CD4-positive, alpha-beta T cell treated with Interleukin-4 for 1 hour (primary cell): Measurements from ENCODE around the gene C11orf21.

Experiments used
- DNase-seq, 2 donors: peaks; one replicate each; pipeline ENCODE4 v3.0.0-alpha.2; 2020 to 2022

Gene C11orf21

DNA sequence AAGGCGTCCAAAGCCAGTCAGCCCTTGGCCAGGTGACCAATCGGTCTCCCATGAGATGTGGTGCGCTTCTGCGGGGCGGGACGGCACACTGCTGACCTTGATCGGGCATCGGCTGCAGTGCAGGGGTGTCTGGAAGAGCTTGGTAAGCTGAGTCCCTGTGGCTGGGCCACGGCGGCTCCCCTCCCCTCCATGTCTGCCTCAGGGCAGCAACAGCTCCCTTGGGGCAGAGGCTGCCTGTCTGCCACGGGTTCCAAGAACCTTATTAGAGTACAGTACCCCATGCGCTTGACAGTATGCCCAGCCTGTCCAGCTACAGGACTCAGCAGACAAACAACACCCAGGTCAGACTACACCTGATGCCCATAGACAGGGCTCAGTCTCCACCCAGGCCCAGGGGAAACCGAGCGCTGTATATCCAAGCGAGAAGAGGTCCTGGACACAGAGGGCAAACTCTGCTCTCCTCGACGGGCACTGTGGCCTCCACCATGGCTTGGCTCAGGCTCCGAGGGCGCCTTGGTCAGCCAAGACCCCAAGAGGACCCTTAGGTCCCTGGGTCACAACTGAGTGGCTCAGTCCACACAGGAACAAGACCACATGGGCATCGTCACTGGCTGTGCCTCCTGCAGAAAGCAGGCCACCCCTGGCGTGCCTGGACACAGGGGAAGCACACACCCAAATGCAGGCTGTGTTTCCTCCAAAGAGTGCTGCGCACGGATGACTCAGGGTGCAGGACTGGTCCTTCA is 19.0 kb upstream of the C11orf21 start:
- DNase-seq, result no peak

DNA sequence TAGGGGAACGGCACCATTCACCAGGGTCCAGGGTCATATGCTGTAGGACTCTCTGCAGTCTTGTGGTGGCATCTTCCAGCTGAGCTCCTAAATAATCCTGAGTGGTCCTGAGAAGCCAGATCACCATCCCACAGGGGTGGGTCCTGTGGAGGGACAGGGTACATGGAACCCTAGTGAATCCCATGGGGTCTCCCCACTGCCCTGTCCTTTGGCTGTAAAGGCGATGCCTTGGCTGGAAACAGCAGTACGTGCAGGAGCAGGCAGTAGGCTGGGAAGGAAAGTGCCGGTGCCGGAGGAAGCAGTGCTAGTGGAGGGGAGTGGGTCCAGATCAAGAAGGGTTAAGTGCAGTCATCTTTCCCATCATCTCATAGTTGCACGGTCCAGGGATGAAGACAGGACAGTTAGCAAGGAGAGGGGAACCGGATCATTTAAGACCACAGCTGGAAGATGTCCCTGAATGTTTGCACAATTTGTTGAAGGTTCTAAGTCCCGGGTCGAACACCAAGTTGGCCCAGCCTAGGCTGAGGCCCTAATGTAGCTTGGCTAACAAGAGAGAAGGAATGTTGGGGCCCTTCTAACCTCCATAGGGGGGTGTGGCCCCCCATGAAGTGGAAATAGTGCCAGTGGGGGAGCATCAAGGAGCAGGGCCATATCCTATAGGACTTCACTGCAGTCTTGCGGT is 18.2 kb upstream of the C11orf21 start:
- DNase-seq, result no peak

DNA sequence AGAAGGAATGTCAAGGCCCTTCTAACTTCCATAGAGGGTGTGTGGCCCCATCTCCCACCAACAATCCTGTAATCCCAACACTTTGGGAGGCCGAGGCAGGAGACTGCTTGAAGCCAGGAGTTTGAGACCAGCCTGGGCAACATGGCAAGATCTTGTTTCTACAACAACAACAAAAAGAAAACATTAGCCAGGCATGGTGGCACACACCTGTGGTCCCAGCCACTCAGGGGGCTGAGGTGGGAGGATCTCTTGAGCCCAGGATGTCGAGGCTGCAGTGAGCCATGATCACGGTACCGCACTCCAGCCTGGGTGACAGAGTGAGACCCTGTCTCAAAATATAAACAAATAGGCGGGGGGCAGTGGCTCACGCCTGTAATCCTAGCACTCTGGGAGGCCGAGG is 17.0 kb upstream of the C11orf21 start:
- no peak for DNase-seq

DNA sequence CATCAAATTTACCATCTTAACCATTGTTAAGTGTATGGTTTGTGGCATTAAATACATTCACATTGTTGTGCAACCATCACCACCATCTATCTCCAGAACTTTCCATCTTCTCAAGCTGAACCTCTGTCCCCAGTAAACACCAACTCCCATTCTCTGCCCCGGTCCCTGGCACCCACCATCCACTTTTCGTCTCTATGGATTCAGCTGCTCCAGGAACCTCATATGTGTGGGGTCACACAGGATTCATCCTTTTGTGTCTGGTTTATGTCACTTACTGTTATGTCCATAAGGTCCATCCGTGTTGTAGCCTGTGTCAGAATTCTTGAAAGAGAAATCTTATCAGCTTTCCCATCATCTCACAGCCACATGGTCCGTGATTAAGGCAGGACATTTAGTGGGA is 16.4 kb upstream of the C11orf21 start:
- no peak for DNase-seq

DNA sequence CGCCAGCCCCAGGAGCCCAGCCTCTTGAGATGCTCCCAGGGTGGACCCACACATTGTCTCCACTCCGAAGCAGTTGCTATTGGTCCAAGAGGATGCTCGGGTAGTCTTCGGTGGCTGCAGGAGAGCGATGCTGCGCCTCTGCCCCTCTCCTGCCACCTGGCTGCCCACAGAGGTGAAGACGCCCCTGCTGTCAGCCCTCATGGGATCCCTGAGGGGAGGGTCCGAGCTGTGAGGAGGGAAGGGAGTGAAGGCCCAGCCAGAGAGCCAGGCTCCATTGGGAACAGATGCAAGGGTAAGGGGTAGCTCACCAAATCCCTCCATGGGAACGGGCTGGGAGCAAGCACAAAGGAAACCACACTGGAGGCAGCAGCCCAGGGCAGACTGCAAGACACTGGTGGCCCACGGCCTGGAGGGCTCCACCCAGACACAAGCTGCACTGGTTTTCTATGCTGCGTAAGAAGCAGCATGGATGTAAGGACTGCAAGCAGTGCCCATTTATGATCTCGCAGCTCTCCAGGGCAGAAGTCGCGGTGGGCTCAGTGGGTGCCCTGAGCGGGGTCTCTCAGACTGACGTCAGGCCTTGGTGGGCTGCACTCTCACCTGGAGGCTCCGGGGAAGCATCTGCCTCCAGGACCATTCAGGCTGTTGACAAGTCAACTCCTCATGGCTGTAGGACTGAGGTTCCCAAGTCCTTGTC is 15.8 kb upstream of the C11orf21 start:
- no peak for DNase-seq

DNA sequence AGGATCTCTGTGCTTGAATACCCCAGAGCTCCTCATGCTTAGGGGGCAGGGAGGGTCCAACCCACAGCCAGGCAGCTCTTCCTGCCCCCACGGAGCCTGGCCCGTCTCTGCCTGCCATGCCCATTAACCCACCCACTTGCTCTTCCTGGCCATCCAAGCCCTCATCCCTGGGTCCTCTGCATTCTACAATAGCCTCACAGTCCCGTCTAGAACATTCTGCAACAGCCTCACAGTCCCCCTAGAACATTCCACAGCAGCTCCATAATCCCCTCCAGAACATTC is 15.2 kb upstream of the C11orf21 start:
- DNase-seq, result no peak

DNA sequence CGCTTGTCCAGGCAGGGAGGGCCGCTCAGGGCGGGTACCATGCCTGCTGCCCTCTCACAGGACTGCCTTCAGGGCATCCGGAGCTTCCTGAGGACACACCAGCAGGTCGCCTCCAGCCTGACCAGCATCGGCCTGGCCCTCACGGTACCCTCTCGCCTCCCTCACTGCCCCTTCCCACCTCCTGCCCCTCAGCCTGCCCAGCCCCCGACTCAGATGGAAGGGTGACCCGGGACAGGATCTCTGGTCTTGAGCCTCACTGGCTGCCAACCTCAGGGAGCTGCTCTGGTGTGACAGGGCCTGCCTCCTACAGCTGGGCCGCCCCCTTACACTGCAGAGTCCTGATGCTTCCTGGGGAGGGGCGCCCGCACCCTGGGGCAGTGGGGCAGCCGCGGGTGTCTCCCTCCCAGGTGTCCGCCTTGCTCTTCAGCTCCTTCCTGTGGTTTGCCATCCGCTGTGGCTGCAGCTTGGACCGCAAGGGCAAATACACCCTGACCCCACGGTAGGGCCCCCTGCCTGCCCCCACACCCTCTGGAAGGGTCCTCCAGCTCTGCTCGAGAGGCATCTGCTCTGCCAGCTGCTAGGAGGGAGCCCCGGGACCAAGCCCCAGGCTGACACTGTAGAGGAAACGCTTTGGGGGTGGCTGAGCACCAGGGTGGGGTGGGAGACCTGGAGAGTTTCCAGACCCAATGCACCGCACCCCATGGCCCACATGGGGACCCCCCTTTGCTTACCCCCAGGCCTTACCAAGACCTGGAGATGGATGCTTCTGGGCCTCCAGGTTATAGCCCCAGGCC is 14.6 kb upstream of the C11orf21 start:
- DNase-seq, result no peak

DNA sequence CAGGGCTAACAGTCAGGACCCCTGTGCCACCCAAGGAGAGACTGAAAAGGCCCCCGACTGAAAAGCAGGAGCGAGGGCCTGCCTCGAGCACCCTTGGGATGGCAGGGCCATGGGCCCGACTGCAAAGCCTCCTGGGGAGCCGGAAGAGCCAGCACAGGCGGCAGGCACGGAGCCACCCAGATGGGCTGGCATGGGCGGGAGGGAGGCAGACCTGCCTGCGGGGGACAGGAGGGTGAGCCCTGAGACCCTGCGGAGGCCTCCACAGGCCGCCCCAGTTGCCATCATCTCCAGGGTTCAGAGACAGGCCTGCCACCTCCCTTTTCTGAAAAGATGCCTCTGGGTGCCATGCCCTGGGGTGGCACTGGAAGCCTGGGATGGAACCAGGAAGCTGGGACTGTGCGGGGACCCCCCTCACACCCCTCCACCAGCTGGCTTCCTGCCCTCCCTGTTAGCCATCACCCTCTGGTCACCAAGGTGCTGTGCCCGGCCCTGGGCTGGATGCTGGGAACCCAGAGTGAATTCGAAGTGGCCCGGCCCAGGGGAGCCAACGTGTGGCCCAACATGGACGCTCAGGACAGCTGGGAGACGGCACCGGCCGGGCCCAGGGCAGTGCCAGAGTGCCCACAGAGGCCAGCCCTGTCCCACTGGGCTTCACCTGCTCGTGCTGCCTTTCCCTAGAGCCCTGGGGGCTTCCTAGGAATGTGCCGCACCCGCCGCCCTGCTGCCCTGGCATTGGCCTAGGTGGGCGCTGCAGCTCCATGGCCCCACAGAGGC is 13.9 kb upstream of the C11orf21 start:
- DNase-seq, result no peak

DNA sequence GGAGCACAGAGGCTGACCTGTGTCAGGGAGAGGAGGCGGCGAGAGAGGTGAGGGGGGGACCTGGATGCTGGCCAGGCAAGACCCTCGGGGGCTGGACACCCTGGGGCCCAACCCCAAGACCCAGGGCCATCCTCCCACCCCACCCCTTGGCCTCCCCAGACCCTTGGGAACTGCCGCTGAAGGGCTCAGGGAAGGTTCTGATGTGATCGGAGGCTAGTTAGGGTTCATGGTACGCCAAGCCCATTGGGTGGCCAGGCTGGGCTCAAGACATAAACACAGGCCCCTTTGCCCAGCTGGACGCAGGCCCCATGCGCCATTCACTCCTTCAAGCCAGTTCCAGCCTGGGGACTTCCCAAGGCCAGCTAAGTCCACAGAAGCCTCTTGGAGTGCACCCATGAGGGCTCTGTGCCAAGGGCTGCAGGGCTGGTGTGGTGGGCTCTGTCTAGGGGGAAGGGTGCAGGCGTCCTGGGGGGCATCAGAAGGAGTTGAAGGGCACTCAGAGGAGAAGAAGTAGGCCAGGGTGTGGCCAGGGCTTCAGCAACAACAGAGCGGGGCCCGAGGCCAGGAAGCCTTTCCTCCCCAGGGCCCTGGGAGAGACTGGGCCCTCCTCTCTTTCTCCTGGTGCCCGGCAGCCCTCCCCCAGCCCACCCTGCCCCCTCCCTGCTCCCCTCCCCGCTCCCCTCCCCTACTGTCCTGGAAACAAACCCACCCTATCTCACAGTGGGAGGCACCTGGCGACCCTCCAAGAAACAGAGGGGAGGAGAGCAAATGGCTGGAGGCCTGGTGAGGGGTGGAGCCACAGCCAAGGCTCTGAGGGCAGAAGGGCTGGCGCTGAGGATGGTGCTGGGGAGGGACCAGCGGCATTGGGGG is 13.0 kb upstream of the C11orf21 start:
- no peak for DNase-seq

DNA sequence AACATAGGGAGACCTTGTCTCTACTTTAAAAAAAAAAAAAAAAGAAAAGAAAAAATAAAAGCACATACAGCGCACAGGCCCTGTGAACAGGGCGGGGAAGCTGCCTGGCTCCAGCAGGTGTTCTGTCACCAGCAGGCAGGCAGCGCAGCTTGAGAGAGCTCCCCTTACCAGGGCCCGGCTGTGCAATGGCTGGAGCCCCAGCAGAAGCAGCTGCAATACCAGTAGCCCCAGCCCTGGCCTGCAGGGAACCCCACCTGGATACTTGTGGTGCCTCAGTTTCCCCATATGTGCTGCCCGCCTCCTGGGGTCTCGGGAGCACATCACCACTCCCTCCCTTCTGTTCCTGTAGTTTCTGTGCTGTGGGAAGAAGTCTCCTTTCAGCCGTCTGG is 12.4 kb upstream of the C11orf21 start:
- DNase-seq, result no peak

DNA sequence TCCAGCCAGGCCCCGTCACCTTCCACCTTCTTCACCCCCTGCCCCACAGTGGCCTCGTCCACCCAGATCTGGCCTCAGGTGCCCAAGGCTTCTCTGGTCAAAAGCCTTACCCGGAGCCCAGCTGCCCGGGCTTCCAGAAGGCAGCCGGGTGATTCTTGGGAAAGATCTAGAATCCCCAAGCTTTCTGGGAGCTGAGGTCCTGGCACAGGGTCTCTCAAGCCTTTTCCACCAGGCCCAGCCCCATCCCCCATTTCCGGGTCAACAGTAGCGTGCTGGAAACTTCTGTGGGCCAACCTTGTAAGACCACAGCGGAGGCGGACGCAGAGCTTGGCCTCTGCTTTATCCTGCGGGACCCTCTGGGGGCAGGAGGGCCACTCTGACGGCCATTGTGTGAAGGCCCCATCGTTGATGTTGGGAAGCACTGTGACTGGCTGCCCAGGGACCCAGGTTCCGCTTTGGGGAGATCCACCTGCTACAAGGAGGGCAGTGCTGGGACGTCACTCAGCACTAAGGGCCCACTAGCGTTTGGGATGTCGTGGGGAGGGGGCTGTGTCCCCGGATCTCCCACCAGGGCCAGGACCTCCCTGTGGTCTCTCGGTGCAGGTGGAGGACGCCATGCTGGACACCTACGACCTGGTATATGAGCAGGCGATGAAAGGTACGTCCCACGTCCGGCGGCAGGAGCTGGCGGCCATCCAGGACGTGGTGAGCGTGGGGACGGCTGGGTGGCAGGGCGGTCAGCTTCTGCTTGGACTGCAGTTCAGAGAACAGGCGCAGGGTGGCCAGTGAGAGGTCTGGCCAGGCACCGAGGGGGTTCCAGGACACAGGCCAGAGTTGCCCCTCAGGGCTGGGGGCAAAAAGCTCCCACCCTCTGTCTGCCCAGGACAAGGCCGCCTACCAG is 11.6 kb upstream of the C11orf21 start:
- no peak for DNase-seq

DNA sequence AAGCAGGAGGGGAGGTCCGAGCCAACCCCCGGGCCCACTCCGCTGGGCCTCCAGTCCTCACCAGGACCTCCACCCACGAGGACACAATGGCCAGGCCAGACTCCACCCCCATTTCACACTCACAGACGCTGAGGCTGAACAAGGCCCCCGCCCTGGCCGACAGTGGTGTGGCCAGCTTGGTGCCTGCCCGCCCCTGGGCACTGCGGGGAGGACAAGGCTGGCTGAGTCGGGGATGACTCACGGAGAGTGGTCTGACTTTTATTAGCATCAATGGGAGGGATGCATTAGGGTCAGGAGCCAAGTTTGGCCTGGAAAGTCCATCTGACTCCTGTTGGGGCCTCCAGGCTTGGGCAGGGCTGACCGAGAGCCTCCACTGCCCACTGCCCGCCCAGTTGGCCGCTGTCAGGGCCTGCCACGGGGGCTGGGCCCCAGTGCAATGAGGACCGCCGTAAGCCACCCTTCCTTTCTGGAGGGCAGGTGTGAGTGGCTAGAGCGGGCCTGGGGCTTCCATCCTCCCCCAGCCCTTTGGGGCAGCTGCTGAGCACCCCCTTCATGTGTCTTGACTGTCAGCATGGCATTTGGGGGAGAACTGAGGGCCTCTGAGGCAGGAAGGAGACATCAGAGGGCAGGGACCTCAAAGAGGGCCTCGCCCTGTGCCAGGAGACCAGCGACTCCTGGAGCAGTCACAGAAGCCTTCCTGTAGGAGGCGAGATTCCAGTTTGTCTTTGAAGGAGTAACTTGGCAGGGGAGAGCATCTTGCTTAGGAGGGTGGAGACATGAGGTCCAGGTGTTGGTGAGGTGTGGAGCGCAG is 10.7 kb upstream of the C11orf21 start:
- no peak for DNase-seq

DNA sequence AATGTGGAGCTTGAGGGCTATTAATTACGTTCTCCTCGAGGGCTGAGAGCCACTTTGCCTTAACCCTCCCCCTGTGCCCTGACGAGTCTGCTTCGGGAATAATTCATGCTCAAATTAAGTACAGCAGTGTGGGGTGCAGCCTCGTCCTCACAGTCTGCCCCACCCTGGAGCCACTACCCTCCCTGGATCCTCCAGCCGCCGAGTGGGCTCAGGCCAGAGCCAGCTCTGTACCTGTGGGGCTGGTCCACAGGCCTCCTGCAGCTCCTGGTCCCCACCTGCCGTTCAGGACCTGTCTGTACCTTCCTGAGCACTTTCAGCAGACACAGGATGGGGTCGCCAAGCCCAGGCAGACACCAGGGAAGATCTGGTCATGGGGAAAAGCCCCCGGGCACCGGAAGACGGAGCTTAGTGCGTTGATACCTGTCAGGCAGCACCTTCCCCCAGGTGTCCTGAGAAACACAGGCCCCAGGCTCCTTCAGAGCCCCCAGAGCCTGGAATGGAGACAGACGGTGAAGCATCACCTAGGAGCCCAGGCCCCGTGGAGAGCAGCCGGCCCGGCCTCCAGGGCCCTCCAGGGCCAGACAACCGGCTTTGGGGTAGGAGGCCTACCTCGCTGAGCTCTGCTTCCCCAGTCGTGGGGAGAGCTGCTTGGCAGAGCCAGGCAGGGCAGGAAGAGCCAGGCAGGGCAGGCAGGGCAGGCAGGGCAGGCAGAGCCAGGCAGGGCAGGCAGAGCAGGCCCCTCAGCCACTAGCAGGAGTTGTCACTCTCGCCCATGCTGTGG is 9.8 kb upstream of the C11orf21 start:
- no peak for DNase-seq

DNA sequence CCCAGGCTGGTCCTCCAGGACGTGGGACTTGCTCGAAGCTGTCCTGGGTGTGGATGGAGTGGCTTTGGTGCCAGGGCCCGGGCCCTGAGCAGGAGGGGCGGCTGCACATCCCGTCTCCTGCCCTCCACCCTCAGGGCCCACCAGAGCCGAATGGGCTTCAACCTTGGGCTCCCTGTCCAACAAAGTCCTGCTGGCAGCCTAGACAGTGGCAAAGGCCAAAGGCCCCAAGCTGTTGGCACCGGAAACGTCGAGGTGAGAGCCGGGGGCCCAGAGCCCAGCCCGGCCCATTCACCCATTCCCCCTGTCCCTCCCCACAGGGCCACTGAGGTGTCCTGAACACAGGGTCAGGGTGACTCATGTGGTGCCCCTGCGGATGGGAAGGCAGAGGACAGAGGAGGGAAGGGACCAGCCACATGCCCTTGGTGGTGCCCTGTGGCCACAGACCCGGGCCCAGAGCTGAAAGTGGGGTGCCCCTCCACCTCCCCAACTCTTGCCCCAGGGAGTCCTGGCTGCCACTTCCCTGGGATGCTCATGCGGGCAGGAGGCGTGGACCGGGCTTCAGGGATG is 9.2 kb upstream of the C11orf21 start:
- no peak for DNase-seq

DNA sequence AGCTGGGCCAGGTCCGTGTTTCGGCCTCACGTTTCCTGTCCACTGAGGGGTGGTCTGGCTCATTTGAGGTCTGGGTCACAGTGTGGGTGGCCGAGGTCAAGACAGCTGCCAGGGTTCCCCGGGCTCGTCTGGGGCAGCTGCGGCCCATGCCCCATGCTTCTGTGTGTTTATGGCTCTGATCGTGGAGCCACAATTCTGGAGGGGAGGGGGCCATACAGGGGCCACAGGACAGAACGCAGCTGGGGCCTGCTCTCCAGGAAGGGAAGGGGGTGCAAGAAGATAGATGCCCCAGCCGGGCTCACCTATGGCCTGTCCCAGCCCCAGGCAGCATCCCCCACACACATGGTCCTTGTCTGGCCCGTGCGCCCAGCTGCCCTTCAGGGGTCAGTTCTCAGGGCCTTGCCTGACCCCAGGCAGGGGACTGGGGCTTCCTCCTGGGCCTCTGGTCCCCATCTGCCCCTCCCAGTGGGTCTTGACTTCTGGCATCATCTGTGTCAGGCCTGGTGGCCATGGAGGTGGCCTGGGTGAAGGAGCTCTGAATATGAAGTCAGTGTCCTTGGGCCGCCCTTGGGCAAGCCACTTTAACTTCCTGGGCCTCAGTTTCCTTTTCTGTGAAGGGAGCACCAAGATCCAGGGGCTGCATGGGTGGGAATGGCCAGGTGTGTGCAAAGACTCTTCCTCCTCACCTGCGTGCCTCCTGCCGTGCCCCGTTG is 8.5 kb upstream of the C11orf21 start:
- DNase-seq, result no peak

DNA sequence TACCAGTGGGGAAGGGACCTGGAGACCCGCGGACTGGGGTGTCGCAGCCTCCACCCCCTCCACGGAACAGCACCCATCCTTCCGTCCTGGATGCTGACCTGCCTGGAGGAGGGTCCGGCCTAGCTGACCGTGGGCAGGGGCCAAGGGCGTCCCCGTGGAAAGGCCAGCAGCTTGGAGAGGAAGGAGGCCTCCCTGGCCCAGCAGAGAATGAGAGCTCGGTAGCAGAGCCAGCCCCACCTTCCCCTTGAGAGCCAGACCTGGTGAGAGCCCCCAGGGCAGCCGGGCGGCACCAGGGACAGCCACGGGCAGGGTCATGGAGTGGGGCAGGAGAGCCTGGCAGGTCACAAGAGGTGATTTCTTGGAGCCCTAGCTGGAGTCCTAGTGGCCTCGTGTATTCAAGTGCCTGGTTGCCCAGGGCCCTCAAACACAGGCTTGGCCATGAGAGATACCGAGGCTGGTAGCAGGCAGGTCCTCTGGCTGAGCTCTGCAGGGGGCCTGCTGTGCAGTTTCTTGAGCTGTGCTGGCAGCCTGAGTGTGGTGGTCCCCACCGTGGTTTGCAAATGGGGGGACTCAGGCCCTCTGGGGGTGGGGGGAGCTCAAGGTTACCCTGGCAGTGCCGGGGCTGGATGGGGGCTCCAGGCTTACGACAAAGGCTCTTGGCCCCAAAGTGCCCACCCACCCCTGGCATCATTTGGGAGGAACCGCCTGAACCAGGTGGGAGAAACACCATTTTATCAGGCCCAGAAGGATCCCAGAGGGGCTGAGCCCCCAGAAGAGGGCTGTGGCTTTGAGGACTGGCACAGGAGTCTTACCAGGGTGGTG is 7.7 kb upstream of the C11orf21 start:
- DNase-seq, result no peak

DNA sequence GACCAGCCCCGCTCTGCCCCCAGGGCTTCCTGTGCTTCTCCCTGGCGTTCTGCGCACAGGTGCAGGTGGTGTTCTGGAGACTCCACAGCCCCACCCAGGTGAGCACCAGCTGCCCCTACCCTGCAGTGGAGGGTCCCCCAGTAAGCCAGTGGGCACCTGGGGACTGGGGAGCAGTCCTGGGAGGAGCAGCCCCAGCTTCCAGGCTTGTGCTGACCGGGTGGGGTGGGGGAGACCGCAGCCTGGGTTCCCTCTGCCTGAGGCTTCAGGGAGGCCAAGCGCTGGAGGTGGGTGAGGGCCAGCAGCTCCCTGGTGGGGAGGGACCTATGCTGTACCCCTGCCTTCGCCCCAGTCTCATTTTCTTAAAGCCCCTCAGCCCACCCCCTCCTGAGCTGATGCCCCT is 7.0 kb upstream of the C11orf21 start:
- no peak for DNase-seq
